8988T (cell line): ENCODE data around the gene SLC29A2.

Experiments used
- DNase-seq: peaks from one replicate; pipeline ENCODE4 v3.0.0; 2011

SLC29A2 gene

DNA sequence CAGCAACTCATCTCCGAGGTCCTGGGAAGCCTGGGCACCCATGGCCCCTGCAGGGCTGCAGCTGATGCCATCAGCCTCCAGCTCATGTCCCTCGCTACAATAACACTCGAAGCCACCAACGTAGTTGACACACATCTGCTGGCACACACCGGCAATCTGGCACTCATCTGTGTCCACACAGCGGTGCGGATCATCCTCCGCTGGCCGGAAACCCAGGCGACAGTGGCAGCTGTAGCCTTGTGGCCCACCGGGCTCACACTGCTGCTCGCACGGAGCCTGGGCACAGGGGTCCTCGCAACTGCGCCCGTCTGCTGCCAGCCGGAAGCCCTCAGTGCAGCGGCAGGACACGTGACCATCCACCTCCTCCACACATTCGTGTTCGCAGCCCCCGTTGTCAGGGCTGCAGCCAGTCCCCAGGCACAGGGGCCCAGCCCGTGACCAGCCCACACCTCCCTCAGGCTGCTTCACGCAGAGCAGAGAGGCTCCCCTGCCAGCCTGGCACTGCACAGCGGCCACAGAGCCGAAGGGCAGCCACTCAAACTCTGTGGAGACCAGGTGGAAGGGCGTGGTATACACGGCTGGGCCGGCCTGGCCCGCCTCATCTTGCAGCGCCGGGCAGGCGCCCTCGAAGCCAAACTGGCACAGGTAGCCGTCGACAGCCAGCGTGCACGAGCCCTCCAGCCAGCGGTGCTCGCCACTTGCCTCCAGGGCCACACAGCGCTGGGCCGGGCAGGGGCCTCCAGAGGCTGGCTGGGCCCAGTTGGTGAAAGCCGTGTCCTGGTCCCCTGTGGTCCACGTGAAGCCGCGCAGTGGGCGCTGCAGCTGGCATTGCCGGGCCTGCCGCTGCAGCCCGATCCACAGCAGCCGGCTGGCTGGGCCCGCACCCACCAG is 55.4 kb downstream of the SLC29A2 start:
- no peak for DNase-seq

DNA sequence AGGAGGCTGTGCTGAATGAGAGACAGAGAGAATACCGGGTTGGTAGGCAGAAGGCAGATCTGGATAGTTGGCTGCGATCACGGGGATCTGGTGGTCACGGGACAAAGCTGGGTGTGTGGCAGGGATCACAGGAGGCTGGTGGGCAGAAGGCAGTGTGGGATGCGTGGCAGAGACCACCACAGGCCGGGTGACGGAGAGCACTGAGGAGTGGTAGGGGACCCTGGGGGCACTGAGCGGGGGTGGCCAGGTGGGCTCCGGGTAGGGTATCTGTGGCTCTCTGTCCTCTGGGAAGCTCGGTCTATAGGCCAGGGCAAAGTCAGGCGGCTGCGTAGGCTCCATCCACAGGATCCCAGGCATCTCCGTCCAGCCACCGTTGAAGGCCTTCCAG is 56.1 kb downstream of the SLC29A2 start:
- DNase-seq = no peak

DNA sequence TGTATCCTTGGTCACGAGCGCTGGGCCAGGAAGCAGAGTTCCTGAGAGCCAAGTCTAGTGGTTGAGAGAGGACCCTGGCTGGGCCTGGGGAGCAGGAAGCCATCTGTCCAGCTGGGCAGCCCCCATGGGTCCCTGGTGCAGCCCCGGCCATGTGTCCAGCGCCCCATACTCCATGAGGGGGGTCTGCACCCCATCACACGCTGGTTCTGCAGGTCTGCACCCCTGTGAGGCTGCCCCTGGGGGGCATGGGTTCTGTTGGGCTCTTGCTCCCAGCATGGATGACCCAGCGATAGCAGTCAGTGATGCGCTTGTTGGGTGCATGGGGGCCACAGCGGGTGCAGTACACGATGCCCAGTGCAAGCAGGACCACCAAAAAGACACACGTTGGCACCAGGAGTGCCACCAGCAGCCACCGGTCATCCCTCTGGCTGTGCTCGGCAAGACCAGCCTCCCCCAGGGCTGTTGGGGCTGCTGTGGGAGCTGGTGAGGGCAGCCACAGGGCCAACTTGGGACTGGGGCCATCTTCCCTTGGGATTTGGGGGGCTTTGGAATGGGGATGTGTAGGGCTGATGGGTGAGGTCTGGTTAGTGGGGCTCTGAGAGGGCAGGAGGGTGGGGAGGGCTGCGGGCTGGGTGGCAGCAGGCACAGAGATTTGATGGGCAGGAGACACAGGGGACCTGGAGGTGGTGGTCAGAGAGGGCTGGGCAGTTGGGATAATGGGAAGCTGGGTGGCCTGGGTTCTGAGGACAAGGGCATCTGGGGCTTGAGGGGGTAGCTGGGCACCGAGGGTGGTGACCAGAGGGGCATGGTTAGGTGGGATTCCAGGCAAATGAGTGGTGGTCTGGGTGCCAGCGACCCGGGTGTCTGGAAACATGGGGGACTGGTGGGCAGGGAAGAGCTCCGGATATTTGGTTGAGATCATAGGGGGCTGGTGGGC is 56.7 kb downstream of the SLC29A2 start:
- no peak for DNase-seq

- no peak for DNase-seq
Measured at GRCh38 chr11:66314186-66314501, 57.4 kb downstream of the SLC29A2 start.

DNA sequence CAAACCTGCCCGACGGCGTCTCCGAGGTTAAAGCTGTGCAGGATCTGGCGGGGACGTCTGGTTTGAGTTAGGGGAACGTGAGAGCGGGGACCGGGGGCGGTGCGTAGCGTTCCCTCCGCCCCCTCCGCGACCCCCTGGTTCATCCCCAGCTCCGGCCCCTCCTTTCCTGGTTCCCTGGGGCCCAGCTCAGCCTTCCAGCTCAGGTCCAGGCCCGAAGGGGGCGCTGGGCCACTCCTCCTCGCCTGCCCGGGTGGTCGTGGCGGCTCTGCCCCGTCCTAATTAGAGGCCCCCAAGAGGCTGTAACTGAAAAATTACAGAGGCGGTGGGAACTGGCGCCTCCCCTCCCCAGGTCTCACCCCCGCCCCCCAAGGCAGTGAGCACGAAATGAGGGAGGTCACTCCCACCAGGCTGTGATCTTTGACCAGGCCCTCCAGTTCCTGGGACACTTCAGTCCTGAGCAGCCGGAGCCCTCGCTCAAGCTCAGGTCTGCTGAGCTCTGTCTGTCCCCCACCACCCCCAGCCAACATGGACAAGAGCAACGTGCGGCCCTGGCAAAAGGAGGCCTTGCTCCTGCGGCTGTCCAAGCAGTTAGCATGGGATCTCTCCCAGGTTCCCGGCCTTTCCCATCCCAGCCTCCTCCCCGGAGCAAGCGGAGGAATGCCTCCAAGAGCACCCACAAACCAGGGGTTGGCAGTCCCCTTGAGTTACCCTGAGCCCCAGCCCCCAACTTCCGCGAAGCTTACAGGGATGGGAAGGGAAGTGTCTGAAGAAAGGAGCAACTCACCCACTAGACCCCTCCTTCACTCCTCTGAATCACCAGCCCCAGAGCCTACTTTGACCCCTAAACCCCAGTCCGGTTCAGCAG is 58.0 kb downstream of the SLC29A2 start:
- DNase-seq = no peak

- peak; percentile 99 for DNase-seq
Measured at GRCh38 chr11:66312549-66313320, 58.8 kb downstream of the SLC29A2 start.
